Measurements from ENCODE around the gene THBS1.

DNA sequence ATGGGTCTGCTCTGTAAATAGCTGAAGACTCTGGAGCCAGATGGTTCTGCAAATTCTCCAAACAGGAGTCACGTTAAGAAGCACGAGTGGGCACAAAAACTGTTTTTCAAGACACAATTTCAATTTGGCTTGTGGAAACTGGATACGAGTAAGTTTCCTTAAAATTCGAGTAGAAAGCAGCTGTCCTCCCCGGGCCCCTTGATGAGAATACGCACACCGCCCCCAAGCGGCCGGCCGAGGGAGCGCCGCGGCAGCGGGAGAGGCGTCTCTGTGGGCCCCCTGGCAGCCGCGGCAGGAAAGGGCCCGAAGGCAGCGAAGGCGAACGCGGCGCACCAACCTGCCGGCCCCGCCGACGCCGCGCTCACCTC, 778 bp upstream of the THBS1 start:
- TF ChIP-seq, protein P1, sequence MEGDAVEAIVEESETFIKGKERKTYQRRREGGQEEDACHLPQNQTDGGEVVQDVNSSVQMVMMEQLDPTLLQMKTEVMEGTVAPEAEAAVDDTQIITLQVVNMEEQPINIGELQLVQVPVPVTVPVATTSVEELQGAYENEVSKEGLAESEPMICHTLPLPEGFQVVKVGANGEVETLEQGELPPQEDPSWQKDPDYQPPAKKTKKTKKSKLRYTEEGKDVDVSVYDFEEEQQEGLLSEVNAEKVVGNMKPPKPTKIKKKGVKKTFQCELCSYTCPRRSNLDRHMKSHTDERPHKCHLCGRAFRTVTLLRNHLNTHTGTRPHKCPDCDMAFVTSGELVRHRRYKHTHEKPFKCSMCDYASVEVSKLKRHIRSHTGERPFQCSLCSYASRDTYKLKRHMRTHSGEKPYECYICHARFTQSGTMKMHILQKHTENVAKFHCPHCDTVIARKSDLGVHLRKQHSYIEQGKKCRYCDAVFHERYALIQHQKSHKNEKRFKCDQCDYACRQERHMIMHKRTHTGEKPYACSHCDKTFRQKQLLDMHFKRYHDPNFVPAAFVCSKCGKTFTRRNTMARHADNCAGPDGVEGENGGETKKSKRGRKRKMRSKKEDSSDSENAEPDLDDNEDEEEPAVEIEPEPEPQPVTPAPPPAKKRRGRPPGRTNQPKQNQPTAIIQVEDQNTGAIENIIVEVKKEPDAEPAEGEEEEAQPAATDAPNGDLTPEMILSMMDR (IDR thresholded peaks at IDR 0.05), result peak; percentile 78 to 100 (median 94)
- no peak for TF ChIP-seq POLR2A (IDR thresholded peaks at IDR 0.05)

All from adrenal gland (tissue), 5 donors.